ENCODE data around the gene UBTD1. TPM values are rescaled to one million over a fixed set of nuclear protein-coding genes. Genes with fewer than 3 reads are reported as not detected.
A peak's percentile ranks its signal among the peaks of the same experiment; 100 is the strongest.

Gene UBTD1
- total RNA-seq, 2 donors from 2014 or later: 10.2 to 20.4 TPM

DNA sequence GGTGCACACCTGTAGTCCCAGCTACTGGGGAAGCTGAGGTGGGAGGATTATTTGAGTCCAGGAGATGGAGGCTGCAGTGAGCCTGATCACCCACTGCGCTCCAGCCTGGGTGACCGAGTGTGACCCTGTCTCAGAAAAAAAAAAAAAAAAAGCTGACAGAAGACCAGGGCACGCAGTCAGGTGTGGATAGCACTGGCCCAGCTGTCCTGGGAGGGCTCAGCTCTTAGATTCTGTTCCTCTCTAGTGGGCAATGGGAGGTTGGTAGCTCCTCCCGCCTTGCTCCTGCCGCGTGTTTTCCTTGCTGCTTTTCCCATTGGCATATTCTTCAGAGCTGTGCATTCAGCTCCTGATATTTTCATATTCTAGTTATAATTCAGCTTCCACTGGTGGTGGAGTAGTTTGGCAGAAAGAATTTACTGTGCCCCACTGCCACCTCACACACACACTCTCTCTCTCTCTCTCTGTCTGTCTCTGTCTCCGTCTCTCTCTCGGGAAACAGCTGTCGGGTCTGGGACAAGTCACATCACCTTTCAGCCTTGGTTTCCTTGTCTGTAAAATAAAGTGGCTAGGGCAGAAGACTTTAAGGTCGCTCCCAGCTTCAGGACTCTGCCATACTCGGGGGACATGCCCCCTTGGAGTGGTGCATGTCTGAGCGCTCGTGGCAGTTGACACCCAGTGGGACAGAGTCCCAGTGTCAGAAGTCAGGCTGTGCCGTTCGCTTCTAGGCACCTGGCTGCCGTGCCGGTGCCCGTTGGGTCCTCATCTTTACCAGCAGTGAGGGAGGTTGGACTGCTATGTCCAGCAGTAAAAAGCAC, 47.9 kb downstream of the UBTD1 start:
- H3K4me3 ChIP-seq: no peak overlapping the region
- H3K27me3 ChIP-seq (replicated peaks; ENCODE audit: insufficient read depth): no peaks in the 10 kb centered on the region
- ATAC-seq (ENCODE audit: insufficient number of reproducible peaks, low FRiP score, low read depth): no peak
- peaks cover 26 to 48% of the 10 kb centered on the region in 2 donors for H3K4me1 ChIP-seq (ENCODE audit: control insufficient read depth in 1 of 2, low read depth in 2 of 2)
- TF ChIP-seq, protein P1, sequence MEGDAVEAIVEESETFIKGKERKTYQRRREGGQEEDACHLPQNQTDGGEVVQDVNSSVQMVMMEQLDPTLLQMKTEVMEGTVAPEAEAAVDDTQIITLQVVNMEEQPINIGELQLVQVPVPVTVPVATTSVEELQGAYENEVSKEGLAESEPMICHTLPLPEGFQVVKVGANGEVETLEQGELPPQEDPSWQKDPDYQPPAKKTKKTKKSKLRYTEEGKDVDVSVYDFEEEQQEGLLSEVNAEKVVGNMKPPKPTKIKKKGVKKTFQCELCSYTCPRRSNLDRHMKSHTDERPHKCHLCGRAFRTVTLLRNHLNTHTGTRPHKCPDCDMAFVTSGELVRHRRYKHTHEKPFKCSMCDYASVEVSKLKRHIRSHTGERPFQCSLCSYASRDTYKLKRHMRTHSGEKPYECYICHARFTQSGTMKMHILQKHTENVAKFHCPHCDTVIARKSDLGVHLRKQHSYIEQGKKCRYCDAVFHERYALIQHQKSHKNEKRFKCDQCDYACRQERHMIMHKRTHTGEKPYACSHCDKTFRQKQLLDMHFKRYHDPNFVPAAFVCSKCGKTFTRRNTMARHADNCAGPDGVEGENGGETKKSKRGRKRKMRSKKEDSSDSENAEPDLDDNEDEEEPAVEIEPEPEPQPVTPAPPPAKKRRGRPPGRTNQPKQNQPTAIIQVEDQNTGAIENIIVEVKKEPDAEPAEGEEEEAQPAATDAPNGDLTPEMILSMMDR (IDR thresholded peaks at IDR 0.05): no peak
- no peaks in the 10 kb centered on the region for H3K9me3 ChIP-seq
- no peak for DNase-seq (ENCODE audit: low spot score)
- H3K27ac ChIP-seq: no peak overlapping the region
- no peaks in the 10 kb centered on the region for H3K36me3 ChIP-seq

DNA sequence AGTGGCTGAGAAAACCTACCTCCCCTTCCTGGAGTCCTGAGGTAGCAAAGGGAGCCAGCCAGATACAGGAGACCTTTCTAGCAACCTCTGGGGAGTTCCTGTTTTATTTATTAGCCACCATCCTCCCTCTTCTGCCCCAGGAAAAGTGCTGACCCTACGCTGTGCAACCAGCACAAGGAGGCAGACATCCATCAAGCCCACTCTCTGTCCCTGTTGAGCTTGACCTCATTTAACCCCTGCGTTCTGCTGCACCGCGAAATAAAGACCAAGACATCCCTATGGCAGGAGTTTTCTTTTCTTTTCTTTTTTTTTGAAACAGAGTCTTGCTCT, 48.5 kb downstream of the UBTD1 start:
- H3K27ac ChIP-seq: no peak overlapping the region
- H3K4me3 ChIP-seq: no peak overlapping the region
- H3K36me3 ChIP-seq: no peaks in the 10 kb centered on the region
- H3K27me3 ChIP-seq (replicated peaks; ENCODE audit: insufficient read depth): no peaks in the 10 kb centered on the region
- TF ChIP-seq, protein P1 (IDR thresholded peaks at IDR 0.05): no peak
- no peak for DNase-seq (ENCODE audit: low spot score)
- ATAC-seq (ENCODE audit: insufficient number of reproducible peaks, low FRiP score, low read depth): no peak
- peaks cover 21 to 42% of the 10 kb centered on the region in 2 donors for H3K4me1 ChIP-seq (ENCODE audit: control insufficient read depth in 1 of 2, low read depth in 2 of 2)
- no peaks in the 10 kb centered on the region for H3K9me3 ChIP-seq

DNA sequence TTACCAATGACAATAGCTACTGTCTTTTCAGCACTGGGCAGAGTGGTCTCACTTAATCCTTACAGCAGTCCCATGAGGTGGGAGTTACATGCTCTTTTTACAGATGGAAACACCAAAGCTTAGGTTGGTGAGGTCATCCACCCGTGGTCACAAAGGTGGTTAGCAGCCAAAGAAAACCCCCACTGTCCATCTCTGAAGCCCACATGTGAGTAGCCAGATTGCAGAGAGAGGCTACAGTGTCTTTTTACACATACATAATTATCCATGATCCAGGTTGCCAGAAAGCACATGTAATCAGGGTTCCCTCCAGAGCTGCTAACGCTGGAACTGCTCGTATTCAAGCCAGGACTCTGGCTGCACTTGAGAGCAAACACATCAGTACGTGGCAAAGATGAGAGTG, 49.2 kb downstream of the UBTD1 start:
- no peaks in the 10 kb centered on the region for H3K27me3 ChIP-seq (replicated peaks; ENCODE audit: insufficient read depth)
- H3K9me3 ChIP-seq: no peaks in the 10 kb centered on the region
- H3K4me3 ChIP-seq: no peak overlapping the region
- no peak overlapping the region for H3K27ac ChIP-seq
- TF ChIP-seq, protein P1 (IDR thresholded peaks at IDR 0.05): no peak
- no peaks in the 10 kb centered on the region for H3K36me3 ChIP-seq
- DNase-seq (ENCODE audit: low spot score): no peak
- ATAC-seq (ENCODE audit: insufficient number of reproducible peaks, low FRiP score, low read depth): no peak
- H3K4me1 ChIP-seq (ENCODE audit: control insufficient read depth in 1 of 2, low read depth in 2 of 2): peaks cover 14 to 35% of the 10 kb centered on the region in 2 donors

DNA sequence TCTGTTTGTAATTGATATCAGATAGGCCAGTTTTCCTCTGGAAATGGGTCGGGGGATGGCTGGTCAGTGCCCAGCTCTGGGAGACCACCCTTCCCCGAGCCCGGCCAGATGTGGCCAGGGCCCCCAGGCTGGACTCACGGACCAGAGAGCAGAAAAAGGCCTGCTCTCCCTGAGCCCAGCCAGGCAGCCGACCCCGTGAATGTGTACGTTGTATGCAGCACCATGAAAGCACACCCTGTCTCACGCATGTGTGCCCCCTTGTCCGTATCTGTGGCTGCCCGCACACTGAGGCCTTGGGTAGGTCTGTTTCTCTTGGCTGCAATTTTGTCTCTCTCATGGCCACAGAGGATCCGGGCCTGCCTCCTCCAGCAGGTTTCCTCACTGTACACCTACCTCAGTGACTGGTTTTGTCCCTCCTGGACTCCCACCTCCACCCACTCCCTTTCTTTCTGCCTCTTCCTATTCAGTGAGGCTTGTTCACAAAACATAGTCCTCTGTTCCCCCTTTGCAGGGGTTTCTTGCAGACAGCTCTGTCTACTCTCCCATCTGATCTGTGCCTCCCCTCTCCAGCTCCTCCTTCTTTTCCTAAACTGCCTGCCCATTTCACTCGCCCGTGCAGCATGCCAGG, 50.2 kb downstream of the UBTD1 start:
- Histone ChIP-seq H3K36me3 (no peaks in the 10 kb centered on the region), H3K4me1 (ENCODE audit: control insufficient read depth in 1 of 2, low read depth in 2 of 2) (peaks cover 12 to 25% of the 10 kb centered on the region in 2 donors), H3K4me3 (no peak overlapping the region), H3K9me3 (no peaks in the 10 kb centered on the region), H3K27ac (no peak overlapping the region), H3K27me3 (replicated peaks; ENCODE audit: insufficient read depth) (no peaks in the 10 kb centered on the region)
- DNase-seq (ENCODE audit: low spot score) (no peak), ATAC-seq (ENCODE audit: insufficient number of reproducible peaks, low FRiP score, low read depth) (no peak)
- TF ChIP-seq, protein P1 (IDR thresholded peaks at IDR 0.05): no peak

DNA sequence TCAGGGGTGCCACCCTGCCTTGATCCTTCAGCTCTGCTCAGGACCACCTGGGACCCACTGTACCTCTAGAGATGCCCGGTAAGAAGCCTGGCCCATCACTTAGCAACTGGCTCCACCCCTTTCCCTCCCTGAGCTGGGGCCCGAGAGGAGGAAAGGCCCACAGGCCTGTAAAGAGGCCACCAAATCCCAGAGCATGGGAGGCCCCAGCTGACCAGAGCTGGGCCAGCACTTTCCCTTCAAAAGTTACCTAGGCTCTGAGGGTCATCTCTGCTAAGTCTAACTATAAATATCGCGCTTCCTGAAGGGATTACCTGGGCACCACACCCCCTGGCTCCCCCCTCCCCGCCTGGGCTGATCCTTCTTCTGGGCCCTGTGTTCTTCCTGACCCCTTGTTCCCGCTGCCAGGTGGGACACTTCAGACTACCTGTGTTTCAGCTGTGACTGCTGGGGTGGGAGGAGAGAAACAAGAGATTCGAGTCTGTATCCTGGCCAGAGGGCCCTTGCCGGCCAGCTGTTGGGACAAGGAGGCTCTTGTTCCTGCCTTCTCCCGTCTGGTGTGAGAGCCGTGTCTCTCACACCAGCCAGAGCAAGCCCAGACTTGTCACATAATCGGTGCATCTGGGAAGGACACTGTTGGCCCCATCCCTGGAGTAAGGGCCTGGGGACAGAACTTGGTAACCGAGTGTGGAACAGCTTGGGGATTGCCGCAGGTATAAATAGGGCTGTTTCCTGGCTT, 51.0 kb downstream of the UBTD1 start:
- Histone ChIP-seq H3K27ac (peak overlapping the region in 1 of 2 donors; percentile 38), H3K9me3 (no peaks in the 10 kb centered on the region), H3K27me3 (replicated peaks; ENCODE audit: insufficient read depth) (no peaks in the 10 kb centered on the region), H3K36me3 (no peaks in the 10 kb centered on the region), H3K4me3 (no peak overlapping the region), H3K4me1 (ENCODE audit: control insufficient read depth in 1 of 2, low read depth in 2 of 2) (peaks cover 12 to 24% of the 10 kb centered on the region in 2 donors)
- ATAC-seq (ENCODE audit: insufficient number of reproducible peaks, low FRiP score, low read depth) (no peak), DNase-seq (ENCODE audit: low spot score) (no peak)
- TF ChIP-seq, protein P1 (IDR thresholded peaks at IDR 0.05): no peak

All from thoracic aorta (tissue), 2 donors.